NCI-H524 treated with DMSO at 0.1 percent for 48 hours (cell line): Measurements from ENCODE around the gene FLII.

Experiments used
- DNase-seq: peaks from one replicate; lab custom pipeline; 2025; lab: John Stamatoyannopoulos, UW

FLII gene

DNA sequence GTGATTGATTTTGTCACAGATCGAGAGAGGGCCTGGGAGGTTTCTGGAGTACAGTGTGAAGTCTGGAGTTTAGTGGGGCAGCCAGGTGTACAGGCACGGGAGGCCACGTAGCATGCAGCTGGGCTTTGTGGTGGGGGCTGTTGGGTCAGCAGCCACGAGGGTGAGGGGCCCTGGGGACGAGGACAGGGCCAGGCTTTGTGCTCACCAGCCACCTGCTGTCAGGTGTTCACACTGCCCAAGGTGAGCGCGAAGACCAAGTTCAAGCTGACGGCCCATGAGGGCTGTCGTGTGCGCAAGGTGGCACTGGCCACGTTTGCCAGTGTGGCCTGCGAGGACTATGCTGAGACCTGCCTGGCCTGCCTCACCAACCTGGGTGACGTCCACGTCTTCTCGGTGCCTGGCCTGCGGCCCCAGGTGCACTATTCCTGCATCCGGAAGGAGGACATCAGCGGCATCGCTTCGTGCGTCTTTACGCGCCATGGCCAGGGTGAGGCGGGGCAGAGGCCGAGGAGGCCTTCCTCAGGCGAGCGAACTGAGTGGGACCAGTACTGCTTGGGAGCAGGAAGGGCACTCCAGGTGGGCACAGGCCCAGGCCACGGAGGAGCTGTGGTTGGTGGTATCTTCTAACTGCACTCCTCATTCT, 17.2 kb downstream of the FLII start:
- DNase-seq, result no peak

GRCh38 chr17:18240449-18240848, 18.1 kb downstream of the FLII start:
- DNase-seq, result no peak

DNA sequence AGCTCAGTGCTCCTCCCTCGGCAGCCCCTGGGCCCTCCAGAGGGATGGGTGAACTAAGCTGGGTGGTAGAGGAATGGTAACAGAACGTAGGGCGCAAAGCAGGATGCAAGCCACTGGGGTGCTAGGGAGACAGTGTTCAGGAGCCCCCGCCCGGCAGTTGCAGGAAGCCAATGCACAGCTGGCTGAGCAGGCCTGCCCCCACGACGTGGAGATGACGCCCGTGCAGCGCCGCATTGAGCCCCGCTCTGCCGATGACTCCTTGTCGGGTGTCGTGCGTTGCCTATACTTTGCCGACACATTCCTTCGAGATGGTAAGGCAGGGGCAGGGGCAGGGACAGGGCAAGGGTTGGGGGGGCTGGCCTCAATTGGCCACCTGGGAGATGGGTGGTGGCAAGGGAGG, 20.2 kb downstream of the FLII start:
- no peak for DNase-seq

- no peak for DNase-seq
Measured at GRCh38 chr17:18237461-18237860, 21.1 kb downstream of the FLII start.

- DNase-seq, result no peak
Measured at GRCh38 chr17:18236494-18236893, 22.0 kb downstream of the FLII start.

GRCh38 chr17:18235743-18236256, 22.7 kb downstream of the FLII start:
- no peak for DNase-seq

DNA sequence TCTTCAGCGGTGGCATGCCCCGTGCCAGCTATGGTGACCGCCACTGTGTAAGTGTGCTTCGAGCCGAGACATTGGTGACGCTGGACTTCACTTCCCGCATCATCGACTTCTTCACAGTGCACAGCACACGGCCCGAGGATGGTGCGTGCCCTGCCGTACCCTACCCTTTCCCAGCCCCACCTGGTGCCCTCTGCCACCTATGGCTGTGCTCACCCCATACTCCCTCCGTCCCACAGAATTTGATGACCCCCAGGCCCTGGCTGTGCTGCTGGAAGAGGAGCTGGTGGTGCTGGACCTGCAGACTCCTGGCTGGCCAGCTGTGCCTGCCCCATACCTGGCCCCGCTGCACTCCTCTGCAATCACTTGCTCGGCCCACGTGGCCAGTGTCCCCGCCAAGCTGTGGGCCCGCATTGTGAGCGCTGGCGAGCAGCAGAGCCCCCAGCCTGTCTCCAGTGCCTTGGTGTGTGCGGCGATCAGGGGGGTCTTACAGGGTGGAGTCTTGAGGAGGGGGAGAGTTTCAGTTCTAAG, 23.6 kb downstream of the FLII start:
- no peak for DNase-seq

DNA sequence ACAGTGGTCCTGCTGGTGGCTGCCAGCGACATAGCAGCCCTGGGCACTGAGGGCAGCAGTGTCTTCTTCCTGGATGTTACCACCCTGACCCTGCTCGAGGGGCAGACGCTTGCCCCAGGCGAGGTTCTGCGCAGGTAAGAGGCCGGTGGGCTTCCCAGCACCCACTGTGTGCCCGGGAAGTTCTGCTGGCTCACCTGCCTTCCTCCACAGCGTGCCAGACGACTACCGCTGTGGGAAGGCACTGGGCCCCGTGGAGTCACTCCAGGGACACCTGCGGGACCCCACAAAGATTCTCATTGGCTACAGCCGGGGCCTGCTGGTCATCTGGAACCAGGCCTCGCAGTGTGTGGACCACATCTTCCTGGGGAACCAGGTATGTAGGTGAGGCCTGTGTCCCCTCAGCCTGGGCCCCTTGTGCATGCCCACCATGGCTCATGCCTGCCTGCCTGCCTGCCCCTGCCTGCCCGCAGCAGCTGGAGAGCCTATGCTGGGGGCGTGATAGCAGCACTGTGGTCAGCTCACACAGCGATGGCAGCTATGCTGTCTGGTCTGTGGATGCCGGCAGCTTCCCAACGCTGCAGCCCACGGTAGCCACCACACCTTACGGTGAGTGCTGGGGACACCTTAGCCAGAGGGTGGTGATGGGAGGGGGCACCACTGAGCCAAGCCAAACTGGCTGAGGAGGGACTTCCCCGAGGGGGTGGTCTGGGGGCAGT, 24.6 kb downstream of the FLII start:
- no peak for DNase-seq

DNA sequence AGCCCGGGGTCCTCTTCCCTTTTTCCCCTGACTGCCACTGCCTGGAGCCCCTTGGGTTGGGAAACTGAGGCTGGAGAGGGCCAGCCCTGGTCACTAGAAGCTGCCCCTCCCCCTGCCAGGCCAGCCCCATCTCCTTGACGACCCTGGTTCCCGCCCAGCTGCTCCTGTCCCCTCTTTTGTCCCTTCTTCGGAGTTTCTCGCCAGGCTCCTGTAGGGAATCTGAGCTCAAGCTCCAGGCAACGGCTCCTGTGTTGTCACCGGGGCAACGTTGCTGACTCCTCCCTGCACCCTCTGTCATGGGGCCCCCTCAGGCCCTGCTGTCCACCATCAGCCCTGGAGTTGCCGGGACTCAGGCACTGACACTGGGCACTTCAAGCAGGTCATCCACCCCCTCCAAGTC, 27.4 kb downstream of the FLII start:
- no peak for DNase-seq

- DNase-seq, result peak; percentile 32
Measured at GRCh38 chr17:18230288-18231141, 28.0 kb downstream of the FLII start.

GRCh38 chr17:18229771-18230170, 28.8 kb downstream of the FLII start:
- no peak for DNase-seq

- DNase-seq, result no peak
Measured at GRCh38 chr17:18229254-18229653, 29.3 kb downstream of the FLII start.

GRCh38 chr17:18228176-18228682, 30.3 kb downstream of the FLII start:
- no peak for DNase-seq

- no peak for DNase-seq
Measured at GRCh38 chr17:18227635-18228034, 30.9 kb downstream of the FLII start.

DNA sequence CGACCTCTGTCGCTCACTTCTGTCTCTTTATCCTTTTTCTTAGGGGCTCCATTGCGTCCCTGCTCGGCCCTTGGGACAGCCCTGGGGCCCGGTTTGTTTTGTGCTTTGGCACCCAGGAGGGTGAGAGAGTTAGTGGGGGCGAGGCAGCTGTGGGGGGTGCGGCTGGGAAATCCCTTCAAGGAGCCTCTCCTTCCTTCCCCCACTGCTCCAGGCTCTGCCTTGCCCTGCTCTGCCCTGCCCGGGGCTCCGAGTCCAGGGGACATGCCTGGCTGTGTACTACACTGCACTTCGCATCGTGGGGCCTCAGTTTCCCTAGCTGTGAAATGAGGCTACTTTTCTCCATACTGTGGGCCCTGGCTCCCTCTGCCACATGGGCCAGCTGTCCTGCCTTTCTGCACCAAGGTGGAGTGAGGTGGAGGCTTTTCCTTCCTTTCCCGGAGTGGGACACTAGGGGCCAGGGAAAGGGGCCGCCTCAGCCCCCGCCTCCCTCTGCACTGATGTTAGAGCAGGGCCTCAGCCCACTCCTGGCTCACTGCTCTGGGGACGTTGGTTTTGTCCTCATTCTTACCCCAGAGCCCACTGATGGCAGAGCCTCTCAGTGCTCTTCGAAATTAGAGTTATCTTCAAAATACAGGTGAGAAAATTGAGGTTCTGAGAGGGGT, 32.1 kb downstream of the FLII start:
- DNase-seq, result no peak

GRCh38 chr17:18225642-18226283, 32.8 kb downstream of the FLII start:
- DNase-seq, result no peak

DNA sequence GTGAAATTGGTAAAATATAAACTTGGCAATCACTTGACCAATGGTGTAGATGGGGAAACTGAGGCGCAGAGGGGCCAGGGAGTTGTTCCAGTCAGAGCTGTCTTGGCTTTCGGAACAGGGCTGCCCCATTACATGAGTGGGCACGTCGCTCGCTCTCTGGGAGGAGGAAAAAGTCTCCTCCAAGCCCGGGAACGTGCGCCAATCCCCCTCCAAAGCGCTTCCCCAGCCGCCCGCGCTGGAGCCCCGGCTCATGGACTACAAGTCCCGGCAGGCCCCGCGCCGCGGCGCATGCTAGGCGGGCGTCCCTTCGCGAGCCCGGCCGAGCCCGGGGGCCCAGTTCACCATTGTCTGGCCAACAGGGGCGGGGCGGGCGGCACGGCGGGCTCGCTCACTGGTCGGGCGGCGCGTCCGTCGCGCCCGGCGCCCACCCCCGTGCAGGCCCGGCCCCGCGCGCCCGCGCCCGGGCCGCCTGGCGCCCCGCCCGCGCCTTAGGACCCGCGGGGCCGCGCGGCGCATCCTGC, 33.4 kb downstream of the FLII start, which contains the start of gene LLGL1:
LLGL1 (plus strand) TSS at position 515 of the 521 bp plus-strand sequence. CDS start 48 bp downstream, outside the sequence.
- DNase-seq, result peak; percentile 66

DNA sequence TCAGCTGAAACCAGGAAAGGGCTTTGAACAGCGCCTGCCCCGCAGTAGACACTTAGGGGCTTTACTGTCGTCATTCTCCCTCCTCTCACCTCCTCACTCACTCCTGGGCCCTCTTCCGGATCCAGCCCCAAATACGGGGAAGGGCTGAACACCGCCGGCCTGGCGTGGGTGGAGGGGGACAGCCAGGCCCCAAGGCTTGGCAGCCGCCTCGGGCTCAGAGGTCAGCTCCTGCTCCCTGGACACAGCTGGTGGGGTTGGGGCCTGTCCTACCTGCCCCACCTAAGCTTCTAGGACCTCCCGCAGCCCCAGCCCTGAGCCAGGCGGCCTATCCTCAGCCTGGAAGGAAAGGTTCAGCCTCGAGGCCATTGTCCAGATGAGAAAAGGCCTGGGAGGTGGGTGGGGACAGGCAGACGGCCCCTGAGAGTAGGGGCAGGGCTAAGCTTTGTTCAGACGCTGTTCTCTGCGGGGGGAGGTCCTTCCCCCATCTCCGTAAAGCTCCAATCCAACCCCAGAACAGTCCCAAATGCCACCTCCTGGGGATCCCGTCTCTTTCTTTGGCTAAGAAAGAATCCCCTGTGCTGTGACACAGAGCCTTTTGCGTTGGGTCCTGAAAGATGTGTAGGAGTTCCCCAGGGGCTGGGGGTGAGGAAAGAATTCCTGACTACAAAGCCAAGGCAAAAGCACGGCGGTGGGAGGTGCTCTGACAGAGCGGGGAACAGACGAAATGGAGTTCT, 34.0 kb downstream of the FLII start:
- DNase-seq, result no peak

DNA sequence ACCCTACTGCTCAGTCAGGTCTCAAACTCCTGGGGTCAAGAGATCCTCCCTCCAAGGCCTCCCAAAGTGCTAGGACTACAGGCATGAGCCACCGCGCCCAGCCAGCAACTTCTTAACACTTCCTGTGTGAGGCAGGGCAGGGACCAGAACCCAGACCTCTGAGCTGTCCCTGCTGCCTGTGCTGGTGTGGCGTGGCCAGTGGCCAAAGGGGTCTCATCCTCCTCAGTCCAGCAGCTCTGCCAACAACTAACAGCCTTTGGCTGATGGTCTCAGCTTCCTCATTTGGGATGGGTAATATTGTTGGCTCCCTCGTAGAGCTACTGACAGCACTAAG, 34.5 kb downstream of the FLII start:
- DNase-seq, result no peak

- DNase-seq, result no peak
Measured at GRCh38 chr17:18218756-18219415, 39.7 kb downstream of the FLII start.
